Panc1 (cell line): ENCODE results near the gene PARP3. TPM values are rescaled to one million over a fixed set of nuclear protein-coding genes. Genes with fewer than 3 reads are reported as not detected.

Experiments used
- ATAC-seq: fragments of 200-7000 bp; cut with Tn5 transposase; 2 replicates; pipeline ENCODE4 v1.9.1; 2020; ENCODE audit warnings: mild to moderate bottlenecking, moderate library complexity
- BruUV-seq: library from RNA; stranded (reverse); fragments of 400-500 nt; replicated peaks from 2 replicates; lab custom pipeline; 2021; lab: Mats Ljungman, UMichigan
- CTCF ChIA-PET: fragments of 300-600 bp; sonication (Branson Sonifier 250); formaldehyde crosslinking; loops from one replicate; lab custom pipeline; 2022; ENCODE audit warnings: antibody characterized with exemption; lab: Charles Lee
- POLR2A ChIA-PET: fragments of 300-600 bp; sonication (Branson Sonifier 250); formaldehyde crosslinking; loops from one replicate; lab custom pipeline; 2022; ENCODE audit warnings: antibody characterized with exemption; lab: Charles Lee
- DNase-seq: peaks from one replicate; pipeline ENCODE4 v3.0.0-alpha.2; 2010; ENCODE audit warnings: low read depth, low spot score
- H3K27ac ChIP-seq: 2 replicates; pipeline ENCODE4 v1.5.1; 2011; ENCODE audit warnings: mild to moderate bottlenecking, low read length, inconsistent platforms
- H3K27me3 ChIP-seq: fragments of 200-500 bp; sonication (Bioruptor generic); 2 replicates; pipeline ENCODE4 v1.6.0; 2014; ENCODE audit warnings: low read length, inconsistent platforms; ENCODE audit not compliant: control insufficient read depth, insufficient read depth
- H3K36me3 ChIP-seq: fragments of 200-500 bp; sonication (Bioruptor generic); 2 replicates; pipeline ENCODE4 v1.5.1; 2014; ENCODE audit warnings: inconsistent platforms, mild to moderate bottlenecking, low read length, moderate library complexity; ENCODE audit not compliant: control insufficient read depth, insufficient read depth
- H3K4me1 ChIP-seq: 2 replicates; pipeline ENCODE4 v1.5.1; 2011; ENCODE audit warnings: inconsistent platforms, mild to moderate bottlenecking, low read length, moderate library complexity; ENCODE audit not compliant: control insufficient read depth, insufficient read depth
- H3K4me3 ChIP-seq, 2 experiments: 2 replicates each; pipeline ENCODE4 v1.5.1; 2011 to 2012; ENCODE audit warnings: low read depth in 2 of 2, low read length in 2 of 2, mild to moderate bottlenecking in 2 of 2, inconsistent platforms in 1 of 2, moderate library complexity in 1 of 2
- H3K9me3 ChIP-seq: fragments of 200-500 bp; sonication (Bioruptor generic); 2 replicates; pipeline ENCODE4 v1.5.1; 2014; ENCODE audit warnings: low read depth, mild to moderate bottlenecking, inconsistent platforms, low read length, moderate library complexity; ENCODE audit not compliant: control insufficient read depth, insufficient read depth
- POLR2AphosphoS5 ChIP-seq: IDR thresholded peaks from 2 replicates; pipeline ENCODE4 v1.6.1; 2012; ENCODE audit warnings: mild to moderate bottlenecking, low read depth, low read length, moderate library complexity
- SIN3A ChIP-seq: IDR thresholded peaks from 2 replicates; pipeline ENCODE4 v1.6.1; 2012; ENCODE audit warnings: low read depth, mild to moderate bottlenecking, low read length, moderate library complexity, borderline replicate concordance; ENCODE audit not compliant: insufficient read depth
- TCF7L2 ChIP-seq: IDR thresholded peaks from 2 replicates; pipeline ENCODE4 v1.6.1; 2011; ENCODE audit warnings: mild to moderate bottlenecking, low read depth, low read length, inconsistent platforms
- in situ Hi-C: cut with HindIII; loops from 2 replicates; pipeline ENCODE4 v1.10.0; 2016; ENCODE audit warnings: low sequenced_read_pairs, low pct_unique_long_range_greater_than_20kb
- intact Hi-C: fragments of 100-400 bp; cut with micrococcal nuclease; formaldehyde crosslinking; loops from one replicate; pipeline ENCODE4 v1.10.0; 2022; ENCODE audit not compliant: unreplicated experiment
- total RNA-seq: library from RNA; stranded (reverse); gene quantifications from one replicate; pipeline ENCODE4 v1.2.1, GENCODE V29; 2021; ENCODE audit not compliant: unreplicated experiment
- TF ChIP-seq, protein P1 (sequence below), 2 experiments: IDR thresholded peaks; 2 replicates each; pipeline ENCODE4 v1.6.1; 2011 to 2012; ENCODE audit warnings: low read depth in 2 of 2, control low read depth in 1 of 2, low read length in 1 of 2, mild to moderate bottlenecking in 1 of 2, moderate library complexity in 1 of 2; ENCODE audit not compliant: insufficient read depth in 1 of 2
- TF ChIP-seq, protein P2 (sequence below): fragments of 450-650 bp; IDR thresholded peaks from 2 replicates; pipeline ENCODE4 v1.5.1; 2017; ENCODE audit warnings: mild to moderate bottlenecking

PARP3 gene
- total RNA-seq, 1 experiment from 2014 or later: 16.1 TPM

- H3K9me3 ChIP-seq: no peaks in the 10 kb centered on the region
- BruUV-seq: no TSS peak
- H3K36me3 ChIP-seq: no peaks in the 10 kb centered on the region; the same call in 1 of the 2 replicates
- intact Hi-C loops: no loop called here
- no peak overlapping the region for H3K4me3 ChIP-seq
- no peaks in the 10 kb centered on the region for H3K27me3 ChIP-seq
- no peak for TF ChIP-seq POLR2AphosphoS5
- no peak for TF ChIP-seq SIN3A
- TF ChIP-seq TCF7L2: no peak
- no peak overlapping the region for H3K27ac ChIP-seq
- in situ Hi-C loops: no loop called here
- ATAC-seq (no peak), DNase-seq (no peak)
- POLR2A ChIA-PET: interaction anchor here (0.6 kb wide), 1 partner anchor 10 kb away, joined by 3 read pairs; no protein-coding TSS in a partner anchor
- CTCF ChIA-PET: no interaction called here
- H3K4me1 ChIP-seq: no peaks in the 10 kb centered on the region
Measured at GRCh38 chr3:51935886-51936755, 6.0 kb upstream of the PARP3 start.

DNA sequence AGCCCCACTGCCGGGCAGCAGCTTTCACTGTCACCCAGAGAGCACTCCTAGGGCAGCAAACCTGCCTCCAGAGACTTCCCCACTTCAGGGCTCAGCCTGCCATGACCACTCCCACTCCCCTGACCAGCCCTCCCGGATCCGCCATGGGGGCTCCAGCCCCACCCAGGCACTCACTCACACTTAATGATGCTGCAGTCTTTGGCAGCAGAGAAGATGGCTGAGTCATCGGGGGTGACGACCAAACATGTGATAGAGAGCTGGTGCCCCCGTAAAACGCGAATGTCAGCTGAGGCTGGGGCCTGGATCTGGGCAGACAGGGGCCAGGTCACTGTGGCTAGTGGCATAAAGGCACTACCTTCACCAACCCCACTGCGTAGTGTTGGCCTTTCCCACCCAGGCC lies 5.1 kb upstream of the PARP3 start:
- H3K27me3 ChIP-seq: no peaks in the 10 kb centered on the region
- DNase-seq: no peak
- in situ Hi-C loops: no loop called here
- H3K27ac ChIP-seq: no peak overlapping the region
- intact Hi-C loops: no loop called here
- no peak overlapping the region for H3K4me3 ChIP-seq
- POLR2A ChIA-PET: interaction anchor here (0.6 kb wide), 1 partner anchor 12 kb away, joined by 3 read pairs; no protein-coding TSS in a partner anchor
- no peaks in the 10 kb centered on the region for H3K9me3 ChIP-seq
- no TSS peak for BruUV-seq
- H3K36me3 ChIP-seq: no peaks in the 10 kb centered on the region; the same call in 1 of the 2 replicates
- H3K4me1 ChIP-seq: no peaks in the 10 kb centered on the region
- TF ChIP-seq TCF7L2 (no peak), POLR2AphosphoS5 (no peak), SIN3A (no peak)
- TF ChIP-seq, protein P1, sequence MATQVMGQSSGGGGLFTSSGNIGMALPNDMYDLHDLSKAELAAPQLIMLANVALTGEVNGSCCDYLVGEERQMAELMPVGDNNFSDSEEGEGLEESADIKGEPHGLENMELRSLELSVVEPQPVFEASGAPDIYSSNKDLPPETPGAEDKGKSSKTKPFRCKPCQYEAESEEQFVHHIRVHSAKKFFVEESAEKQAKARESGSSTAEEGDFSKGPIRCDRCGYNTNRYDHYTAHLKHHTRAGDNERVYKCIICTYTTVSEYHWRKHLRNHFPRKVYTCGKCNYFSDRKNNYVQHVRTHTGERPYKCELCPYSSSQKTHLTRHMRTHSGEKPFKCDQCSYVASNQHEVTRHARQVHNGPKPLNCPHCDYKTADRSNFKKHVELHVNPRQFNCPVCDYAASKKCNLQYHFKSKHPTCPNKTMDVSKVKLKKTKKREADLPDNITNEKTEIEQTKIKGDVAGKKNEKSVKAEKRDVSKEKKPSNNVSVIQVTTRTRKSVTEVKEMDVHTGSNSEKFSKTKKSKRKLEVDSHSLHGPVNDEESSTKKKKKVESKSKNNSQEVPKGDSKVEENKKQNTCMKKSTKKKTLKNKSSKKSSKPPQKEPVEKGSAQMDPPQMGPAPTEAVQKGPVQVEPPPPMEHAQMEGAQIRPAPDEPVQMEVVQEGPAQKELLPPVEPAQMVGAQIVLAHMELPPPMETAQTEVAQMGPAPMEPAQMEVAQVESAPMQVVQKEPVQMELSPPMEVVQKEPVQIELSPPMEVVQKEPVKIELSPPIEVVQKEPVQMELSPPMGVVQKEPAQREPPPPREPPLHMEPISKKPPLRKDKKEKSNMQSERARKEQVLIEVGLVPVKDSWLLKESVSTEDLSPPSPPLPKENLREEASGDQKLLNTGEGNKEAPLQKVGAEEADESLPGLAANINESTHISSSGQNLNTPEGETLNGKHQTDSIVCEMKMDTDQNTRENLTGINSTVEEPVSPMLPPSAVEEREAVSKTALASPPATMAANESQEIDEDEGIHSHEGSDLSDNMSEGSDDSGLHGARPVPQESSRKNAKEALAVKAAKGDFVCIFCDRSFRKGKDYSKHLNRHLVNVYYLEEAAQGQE (IDR thresholded peaks at IDR 0.05; ENCODE audit: insufficient read depth in 1 of 2, low read depth in 2 of 2, low read length in 1 of 2): no peak
- TF ChIP-seq, protein P2, sequence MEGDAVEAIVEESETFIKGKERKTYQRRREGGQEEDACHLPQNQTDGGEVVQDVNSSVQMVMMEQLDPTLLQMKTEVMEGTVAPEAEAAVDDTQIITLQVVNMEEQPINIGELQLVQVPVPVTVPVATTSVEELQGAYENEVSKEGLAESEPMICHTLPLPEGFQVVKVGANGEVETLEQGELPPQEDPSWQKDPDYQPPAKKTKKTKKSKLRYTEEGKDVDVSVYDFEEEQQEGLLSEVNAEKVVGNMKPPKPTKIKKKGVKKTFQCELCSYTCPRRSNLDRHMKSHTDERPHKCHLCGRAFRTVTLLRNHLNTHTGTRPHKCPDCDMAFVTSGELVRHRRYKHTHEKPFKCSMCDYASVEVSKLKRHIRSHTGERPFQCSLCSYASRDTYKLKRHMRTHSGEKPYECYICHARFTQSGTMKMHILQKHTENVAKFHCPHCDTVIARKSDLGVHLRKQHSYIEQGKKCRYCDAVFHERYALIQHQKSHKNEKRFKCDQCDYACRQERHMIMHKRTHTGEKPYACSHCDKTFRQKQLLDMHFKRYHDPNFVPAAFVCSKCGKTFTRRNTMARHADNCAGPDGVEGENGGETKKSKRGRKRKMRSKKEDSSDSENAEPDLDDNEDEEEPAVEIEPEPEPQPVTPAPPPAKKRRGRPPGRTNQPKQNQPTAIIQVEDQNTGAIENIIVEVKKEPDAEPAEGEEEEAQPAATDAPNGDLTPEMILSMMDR: no peak
- CTCF ChIA-PET: no interaction called here
- ATAC-seq: no peak
